Hematopoietic multipotent progenitor cell treated with erythropoietin and hydrocortisone succinate and interleukin-3 and kit ligand, for 6 days (in vitro differentiated cells): Measurements from ENCODE around the gene FBP1.
A peak's percentile ranks its signal among the peaks of the same experiment; 100 is the strongest.

Experiments
- DNase-seq: peaks from one replicate; pipeline ENCODE4 v3.0.0-alpha.2; 2015

The FBP1 gene

GRCh38 chr9:94655739-94656138, 16.4 kb upstream of the FBP1 start:
- DNase-seq: no peak

- no peak for DNase-seq
Measured at GRCh38 chr9:94654165-94654894, 15.0 kb upstream of the FBP1 start.

GRCh38 chr9:94650949-94651348, 11.6 kb upstream of the FBP1 start:
- DNase-seq: no peak

- peak; percentile 76 for DNase-seq
Measured at GRCh38 chr9:94649100-94649819, 9.9 kb upstream of the FBP1 start.

- no peak for DNase-seq
Measured at GRCh38 chr9:94648185-94648584, 8.9 kb upstream of the FBP1 start.

- no peak for DNase-seq
Measured at GRCh38 chr9:94645901-94646300, 6.6 kb upstream of the FBP1 start.

GRCh38 chr9:94644543-94644942, 5.2 kb upstream of the FBP1 start:
- DNase-seq: no peak

GRCh38 chr9:94643741-94644140, 4.4 kb upstream of the FBP1 start:
- no peak for DNase-seq

- DNase-seq: no peak
Measured at GRCh38 chr9:94643176-94643575, 3.9 kb upstream of the FBP1 start.

GRCh38 chr9:94642501-94642900, 3.2 kb upstream of the FBP1 start:
- DNase-seq: no peak

- no peak for DNase-seq
Measured at GRCh38 chr9:94639999-94640376, 670 bp upstream of the FBP1 start.

- no peak for DNase-seq
Measured at GRCh38 chr9:94638335-94639060, 820 bp downstream of the FBP1 start.

GRCh38 chr9:94632737-94633136, 6.6 kb downstream of the FBP1 start:
- DNase-seq: no peak

GRCh38 chr9:94631599-94631998, 7.7 kb downstream of the FBP1 start:
- no peak for DNase-seq

- DNase-seq: no peak
Measured at GRCh38 chr9:94630833-94631232, 8.5 kb downstream of the FBP1 start.

GRCh38 chr9:94630281-94630680, 9.0 kb downstream of the FBP1 start:
- DNase-seq: no peak

GRCh38 chr9:94627287-94627686, 12.0 kb downstream of the FBP1 start:
- no peak for DNase-seq

GRCh38 chr9:94625835-94626234, 13.5 kb downstream of the FBP1 start:
- DNase-seq: no peak

GRCh38 chr9:94624629-94625028, 14.7 kb downstream of the FBP1 start:
- DNase-seq: no peak

GRCh38 chr9:94623253-94623652, 16.1 kb downstream of the FBP1 start:
- peak; percentile 68 for DNase-seq

GRCh38 chr9:94622087-94622800, 17.1 kb downstream of the FBP1 start:
- DNase-seq: no peak

GRCh38 chr9:94619026-94619425, 20.3 kb downstream of the FBP1 start:
- DNase-seq: no peak

- no peak for DNase-seq
Measured at GRCh38 chr9:94613003-94613402, 26.3 kb downstream of the FBP1 start.
